Hypothalamus (tissue), 51 donors: ENCODE measurements around the gene PDZD7.
A peak's percentile ranks its signal among the peaks of the same experiment; 100 is the strongest.

Source experiments
- DNase-seq, 51 donors: peaks; one replicate each; lab custom pipeline; 2025; lab: John Stamatoyannopoulos, UW

PDZD7 gene

GRCh38 chr10:101007915-101008822 lies 22.8 kb downstream of the PDZD7 start:
- DNase-seq: peak in 23 of 51 donors; percentile 11 to 78 (median 58)

DNA sequence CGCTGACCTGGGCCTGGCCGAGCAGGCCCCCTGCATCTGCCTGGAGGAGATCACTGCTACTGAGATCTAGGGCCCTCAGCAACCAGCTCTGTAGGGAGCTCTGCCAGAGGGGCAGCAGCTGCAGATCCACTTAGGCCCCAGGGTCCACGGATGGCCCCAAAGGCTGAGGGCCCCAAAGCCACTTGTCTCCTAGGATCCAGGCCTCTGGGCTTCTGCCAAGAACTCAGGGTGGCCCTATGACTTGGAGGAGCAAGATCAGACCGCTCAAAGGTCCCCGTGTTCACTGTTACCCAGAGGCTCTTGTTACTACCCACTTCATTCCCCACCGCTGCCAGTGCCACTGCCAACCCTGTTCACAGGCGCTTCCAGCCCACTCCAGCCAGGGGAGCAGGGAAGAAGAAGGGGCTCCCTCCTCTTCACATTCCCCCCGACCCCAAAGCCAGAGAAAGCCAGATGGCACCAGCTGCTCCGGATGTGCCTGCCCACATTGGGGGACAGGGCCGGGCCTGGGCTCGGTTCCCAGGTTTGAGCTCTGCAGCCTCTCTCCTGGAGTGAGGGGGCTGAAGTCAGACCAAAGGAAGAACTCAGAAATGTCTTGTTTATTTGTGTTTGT lies 23.7 kb downstream of the PDZD7 start:
- DNase-seq: peak in 17 of 51 donors; percentile 24 to 71 (median 41)

DNA sequence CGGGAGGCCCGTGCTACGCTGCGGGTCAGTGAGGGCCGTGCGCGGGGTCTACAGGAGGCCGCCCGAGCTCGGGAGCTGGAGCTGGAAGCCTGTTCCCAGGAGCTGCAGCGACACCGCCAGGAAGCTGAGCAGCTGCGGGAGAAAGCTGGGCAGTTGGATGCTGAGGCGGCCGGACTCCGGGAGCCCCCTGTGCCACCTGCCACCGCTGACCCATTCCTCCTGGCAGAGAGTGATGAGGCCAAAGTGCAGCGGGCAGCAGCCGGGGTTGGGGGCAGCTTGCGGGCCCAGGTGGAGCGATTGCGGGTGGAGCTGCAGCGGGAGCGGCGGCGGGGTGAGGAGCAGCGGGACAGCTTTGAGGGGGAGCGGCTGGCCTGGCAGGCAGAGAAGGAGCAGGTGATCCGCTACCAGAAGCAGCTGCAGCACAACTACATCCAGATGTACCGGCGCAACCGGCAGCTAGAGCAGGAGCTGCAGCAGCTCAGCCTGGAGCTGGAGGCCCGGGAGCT lies 24.3 kb downstream of the PDZD7 start:
- DNase-seq: peak in 14 of 51 donors; percentile 15 to 64 (median 43)

DNA sequence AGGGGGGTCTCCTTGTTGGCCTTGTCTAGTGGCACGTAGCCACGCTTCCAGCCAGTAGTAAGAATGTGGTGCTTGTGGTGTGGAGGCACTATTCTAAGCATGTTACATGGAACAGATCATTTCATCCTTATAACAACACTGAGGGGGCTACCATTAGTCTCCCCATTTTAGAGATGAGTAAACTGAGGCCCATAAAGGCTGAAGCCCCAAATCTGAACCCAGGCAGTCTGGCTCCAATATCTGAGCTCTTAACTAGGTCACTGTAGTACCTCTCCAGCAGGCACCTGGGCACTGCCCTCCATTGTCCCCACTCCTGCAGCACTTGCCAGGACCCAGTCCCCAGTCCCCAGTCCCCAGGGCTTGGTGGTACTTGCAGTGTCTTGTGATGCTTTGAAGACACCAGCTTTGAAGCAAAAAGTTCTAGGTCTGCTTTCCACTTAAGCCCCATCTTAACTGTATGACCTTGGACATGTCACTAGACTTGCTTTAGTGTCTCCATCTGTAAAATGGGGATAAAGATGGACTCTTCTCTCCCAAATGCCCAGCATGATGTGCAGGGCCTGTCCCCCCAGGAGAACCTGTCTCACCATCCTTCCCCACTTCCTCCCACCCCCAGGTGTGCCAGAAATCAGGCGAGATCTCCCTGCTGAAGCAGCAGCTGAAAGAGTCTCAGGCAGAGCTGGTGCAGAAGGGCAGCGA lies 24.9 kb downstream of the PDZD7 start:
- no peak for DNase-seq

- DNase-seq: no peak
These were observed 25.6 kb downstream of the PDZD7 start for GRCh38 chr10:101005361-101005760.

DNA sequence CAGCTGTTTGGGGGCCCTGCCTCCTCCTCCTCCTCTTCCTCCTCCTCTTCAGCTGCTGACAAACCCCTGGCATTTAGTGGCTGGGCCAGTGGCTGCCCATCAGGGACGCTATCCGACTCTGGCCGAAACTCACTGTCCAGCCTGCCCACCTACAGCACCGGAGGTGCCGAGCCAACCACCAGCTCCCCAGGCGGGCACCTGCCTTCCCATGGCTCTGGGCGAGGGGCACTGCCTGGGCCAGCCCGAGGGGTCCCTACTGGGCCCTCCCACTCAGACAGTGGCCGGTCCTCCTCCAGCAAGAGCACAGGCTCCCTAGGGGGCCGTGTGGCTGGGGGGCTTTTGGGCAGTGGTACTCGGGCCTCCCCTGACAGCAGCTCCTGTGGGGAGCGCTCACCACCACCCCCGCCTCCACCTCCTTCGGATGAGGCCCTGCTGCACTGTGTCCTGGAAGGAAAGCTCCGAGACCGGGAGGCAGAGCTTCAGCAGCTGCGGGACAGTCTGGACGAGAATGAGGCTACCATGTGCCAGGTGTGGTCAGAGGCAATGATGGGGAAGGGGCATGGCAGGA lies 27.2 kb downstream of the PDZD7 start:
- DNase-seq: no peak

DNA sequence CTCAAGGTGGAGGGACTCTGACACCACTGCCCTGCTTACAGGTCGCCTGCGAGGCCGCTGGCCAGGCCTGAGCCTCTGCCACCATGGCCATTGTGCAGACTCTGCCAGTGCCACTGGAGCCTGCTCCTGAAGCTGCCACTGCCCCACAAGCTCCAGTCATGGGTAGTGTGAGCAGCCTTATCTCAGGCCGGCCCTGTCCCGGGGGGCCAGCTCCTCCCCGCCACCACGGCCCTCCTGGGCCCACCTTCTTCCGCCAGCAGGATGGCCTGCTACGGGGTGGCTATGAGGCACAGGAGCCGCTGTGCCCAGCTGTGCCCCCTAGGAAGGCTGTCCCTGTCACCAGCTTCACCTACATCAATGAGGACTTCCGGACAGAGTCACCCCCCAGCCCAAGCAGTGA lies 28.5 kb downstream of the PDZD7 start:
- DNase-seq: no peak

DNA sequence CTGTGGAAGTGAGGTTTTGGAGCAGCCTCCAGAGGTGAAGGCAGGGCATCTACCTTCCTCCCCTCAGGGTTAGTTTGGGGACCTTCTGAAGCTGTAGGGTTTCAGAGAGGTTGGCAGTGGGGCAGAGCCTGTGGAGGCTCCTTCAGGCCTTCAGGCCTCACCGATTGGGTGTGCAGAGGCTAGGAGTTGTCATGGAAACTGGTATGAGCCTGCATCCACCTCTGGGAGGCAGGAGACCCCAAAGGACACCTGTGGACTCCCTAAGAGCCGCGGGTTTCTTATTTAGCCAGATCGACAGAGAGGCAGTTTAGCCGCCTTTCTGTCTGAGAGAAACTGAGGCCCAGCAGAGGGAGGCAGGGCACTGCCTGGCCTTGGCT lies 29.3 kb downstream of the PDZD7 start:
- DNase-seq: peak in 1 of 51 donors; percentile 28

- peak in 43 of 51 donors; percentile 10 to 87 (median 63) for DNase-seq
These were observed 29.8 kb downstream of the PDZD7 start for GRCh38 chr10:101000915-101001658.

GRCh38 chr10:101000127-101000914 lies 30.6 kb downstream of the PDZD7 start:
- peak in 20 of 51 donors; percentile 26 to 70 (median 49) for DNase-seq

DNA sequence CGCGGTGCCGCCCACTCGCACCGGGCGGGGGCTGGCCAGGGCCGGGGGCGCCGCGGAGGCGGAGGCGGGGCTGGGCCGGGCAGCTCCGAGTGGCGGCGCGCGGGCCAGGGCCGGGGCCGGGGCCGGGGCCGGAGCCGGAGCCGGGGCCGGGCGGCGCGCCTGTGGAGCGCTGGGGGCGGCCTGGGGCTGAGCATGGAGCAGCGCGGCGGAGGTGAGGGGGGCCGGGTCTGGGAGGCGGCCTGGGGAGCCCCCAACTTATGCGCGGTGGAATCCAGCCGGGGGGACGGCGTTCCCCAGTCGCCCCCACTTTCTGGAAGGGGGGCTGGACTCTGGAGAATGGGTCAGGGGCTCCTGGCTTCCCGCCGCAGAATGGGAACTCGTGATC lies 31.2 kb downstream of the PDZD7 start, which contains the start of gene LZTS2:
Gene LZTS2, plus strand, starts transcription at position 67 of the 385 bp plus-strand sequence. CDS start 2,731 bp downstream, outside the sequence.
- DNase-seq: peak in 7 of 51 donors; percentile 40 to 74 (median 58)

GRCh38 chr10:100998991-100999741 lies 31.8 kb downstream of the PDZD7 start:
- peak; percentile 37 to 94 (median 79) for DNase-seq

- DNase-seq: peak; percentile 41 to 94 (median 87)
These were observed 32.5 kb downstream of the PDZD7 start for GRCh38 chr10:100998183-100998990.

DNA sequence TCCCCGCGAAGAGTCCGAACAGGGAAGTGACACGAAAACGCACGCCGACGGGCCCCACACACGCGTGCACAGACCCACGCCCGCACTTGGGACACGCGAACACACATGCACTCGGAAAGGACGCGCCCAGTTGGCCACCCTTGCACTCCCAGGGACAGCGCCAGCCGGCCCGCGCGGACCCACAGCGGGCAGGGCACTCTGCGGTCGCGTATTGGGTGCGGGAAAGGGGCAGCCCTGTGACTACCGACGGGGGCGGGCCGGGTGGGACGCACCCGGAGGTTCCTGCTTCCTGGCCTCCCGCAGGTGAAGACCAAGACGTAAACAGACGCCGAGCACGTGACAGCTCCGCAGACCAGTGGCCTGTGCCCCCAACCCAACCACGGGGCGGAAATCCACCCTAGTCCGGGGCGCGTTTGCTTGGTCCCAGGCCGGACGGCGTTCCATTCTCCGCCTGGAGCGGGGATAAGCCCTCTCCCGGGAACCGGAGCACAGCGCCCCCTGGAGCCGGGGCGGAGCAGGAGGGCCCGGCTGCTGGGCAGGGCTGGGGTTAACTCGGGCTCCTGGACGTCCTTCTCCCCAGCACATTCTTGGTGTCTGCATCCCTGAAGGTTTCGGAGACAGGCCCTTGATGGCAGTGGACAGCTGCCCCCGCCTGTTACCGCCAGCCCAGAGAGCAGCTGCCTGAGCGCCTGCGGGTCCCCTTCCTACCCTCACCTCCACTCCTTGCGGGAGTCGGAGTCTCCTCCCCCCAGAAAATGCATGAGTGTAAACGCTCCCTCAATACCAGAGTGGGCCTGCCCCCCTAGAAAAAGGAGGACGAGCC lies 33.4 kb downstream of the PDZD7 start:
- DNase-seq: peak in 42 of 51 donors; percentile 13 to 91 (median 67)

GRCh38 chr10:100996678-100997359 lies 34.1 kb downstream of the PDZD7 start:
- peak in 6 of 51 donors; percentile 12 to 45 (median 40) for DNase-seq

DNA sequence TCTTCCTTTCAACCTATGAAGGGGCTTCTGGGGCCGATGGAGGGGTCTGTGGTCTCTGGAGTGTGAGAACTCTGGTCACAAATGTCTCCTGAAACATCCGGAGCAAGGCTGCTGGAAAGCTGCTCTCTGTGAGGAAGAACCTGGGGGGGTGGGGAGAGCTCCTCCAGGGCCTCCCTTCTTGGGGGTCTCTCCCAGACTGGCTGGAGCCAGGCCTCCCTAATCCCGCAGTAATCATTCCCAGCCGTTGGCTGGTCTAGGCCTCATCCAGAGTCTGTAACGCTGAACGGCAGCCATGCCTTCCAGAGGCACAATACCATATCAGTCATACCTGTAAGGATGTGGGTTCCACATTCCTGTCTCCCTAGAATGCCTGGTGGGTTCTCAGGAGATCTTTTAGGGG lies 35.7 kb downstream of the PDZD7 start:
- no peak for DNase-seq
